ENCODE results near the gene XNDC1N. TPM values are rescaled to one million over a fixed set of nuclear protein-coding genes. Genes with fewer than 3 reads are reported as not detected.

Gene XNDC1N
- total RNA-seq, 1 donor from 2014 or later = 9.1 TPM

DNA sequence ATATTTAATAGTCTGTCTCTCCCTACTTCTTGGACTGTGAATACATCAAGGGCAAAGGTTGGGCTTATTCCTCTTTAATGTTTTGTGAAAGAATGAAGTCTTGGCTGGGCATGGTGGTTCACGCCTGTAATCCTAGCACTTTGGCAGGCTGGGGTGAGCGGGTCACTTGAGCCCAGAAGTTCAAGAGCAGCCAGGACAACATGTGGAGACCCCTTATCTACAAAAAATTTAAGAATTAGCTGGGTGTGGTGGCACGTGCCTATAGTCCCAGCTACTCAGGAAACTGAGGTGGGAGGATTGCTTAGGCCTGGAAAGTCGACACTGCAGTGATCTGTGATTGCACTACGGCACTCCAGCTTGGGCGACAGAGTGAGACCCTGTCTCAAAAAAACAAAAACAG lies 20.6 kb upstream of the XNDC1N start:
- no peak overlapping the region for H3K4me3 ChIP-seq
- ATAC-seq (no peak), DNase-seq (no peak)
- intact Hi-C loops (cut with DNase I) = no loop called here
- H3K27me3 ChIP-seq (ENCODE audit: low read depth) = no peaks in the 10 kb centered on the region
- TF ChIP-seq, protein P1, sequence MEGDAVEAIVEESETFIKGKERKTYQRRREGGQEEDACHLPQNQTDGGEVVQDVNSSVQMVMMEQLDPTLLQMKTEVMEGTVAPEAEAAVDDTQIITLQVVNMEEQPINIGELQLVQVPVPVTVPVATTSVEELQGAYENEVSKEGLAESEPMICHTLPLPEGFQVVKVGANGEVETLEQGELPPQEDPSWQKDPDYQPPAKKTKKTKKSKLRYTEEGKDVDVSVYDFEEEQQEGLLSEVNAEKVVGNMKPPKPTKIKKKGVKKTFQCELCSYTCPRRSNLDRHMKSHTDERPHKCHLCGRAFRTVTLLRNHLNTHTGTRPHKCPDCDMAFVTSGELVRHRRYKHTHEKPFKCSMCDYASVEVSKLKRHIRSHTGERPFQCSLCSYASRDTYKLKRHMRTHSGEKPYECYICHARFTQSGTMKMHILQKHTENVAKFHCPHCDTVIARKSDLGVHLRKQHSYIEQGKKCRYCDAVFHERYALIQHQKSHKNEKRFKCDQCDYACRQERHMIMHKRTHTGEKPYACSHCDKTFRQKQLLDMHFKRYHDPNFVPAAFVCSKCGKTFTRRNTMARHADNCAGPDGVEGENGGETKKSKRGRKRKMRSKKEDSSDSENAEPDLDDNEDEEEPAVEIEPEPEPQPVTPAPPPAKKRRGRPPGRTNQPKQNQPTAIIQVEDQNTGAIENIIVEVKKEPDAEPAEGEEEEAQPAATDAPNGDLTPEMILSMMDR (IDR thresholded peaks at IDR 0.05) = no peak
- peaks cover 17% of the 10 kb centered on the region for H3K4me1 ChIP-seq
- H3K27ac ChIP-seq = no peak overlapping the region
- H3K9me3 ChIP-seq = no peaks in the 10 kb centered on the region
- H3K36me3 ChIP-seq = no peaks in the 10 kb centered on the region

- Histone ChIP-seq H3K27ac (no peak overlapping the region), H3K27me3 (ENCODE audit: low read depth) (no peaks in the 10 kb centered on the region), H3K4me1 (peaks cover 17% of the 10 kb centered on the region), H3K36me3 (no peaks in the 10 kb centered on the region), H3K4me3 (no peak overlapping the region), H3K9me3 (no peaks in the 10 kb centered on the region)
- no peak for ATAC-seq
- intact Hi-C loops (cut with DNase I) = no loop called here
- DNase-seq = no peak
- TF ChIP-seq, protein P1 (IDR thresholded peaks at IDR 0.05) = no peak
These were observed 20.1 kb upstream of the XNDC1N start for GRCh38 chr11:71948314-71949027.

GRCh38 chr11:71947498-71947897 lies 19.1 kb upstream of the XNDC1N start:
- H3K36me3 ChIP-seq = no peaks in the 10 kb centered on the region
- no peak overlapping the region for H3K4me3 ChIP-seq
- no peaks in the 10 kb centered on the region for H3K27me3 ChIP-seq (ENCODE audit: low read depth)
- intact Hi-C loops (cut with DNase I) = no loop called here
- DNase-seq (no peak), ATAC-seq (no peak)
- H3K4me1 ChIP-seq = peaks cover 17% of the 10 kb centered on the region
- TF ChIP-seq, protein P1 (IDR thresholded peaks at IDR 0.05) = no peak
- no peaks in the 10 kb centered on the region for H3K9me3 ChIP-seq
- no peak overlapping the region for H3K27ac ChIP-seq

GRCh38 chr11:71946144-71946571 lies 17.8 kb upstream of the XNDC1N start:
- peaks cover 17% of the 10 kb centered on the region for H3K4me1 ChIP-seq
- intact Hi-C loops (cut with DNase I) = no loop called here
- no peak overlapping the region for H3K27ac ChIP-seq
- DNase-seq (no peak), ATAC-seq (no peak)
- no peaks in the 10 kb centered on the region for H3K9me3 ChIP-seq
- no peaks in the 10 kb centered on the region for H3K27me3 ChIP-seq (ENCODE audit: low read depth)
- H3K4me3 ChIP-seq = no peak overlapping the region
- no peaks in the 10 kb centered on the region for H3K36me3 ChIP-seq
- TF ChIP-seq, protein P1 (IDR thresholded peaks at IDR 0.05) = no peak

DNA sequence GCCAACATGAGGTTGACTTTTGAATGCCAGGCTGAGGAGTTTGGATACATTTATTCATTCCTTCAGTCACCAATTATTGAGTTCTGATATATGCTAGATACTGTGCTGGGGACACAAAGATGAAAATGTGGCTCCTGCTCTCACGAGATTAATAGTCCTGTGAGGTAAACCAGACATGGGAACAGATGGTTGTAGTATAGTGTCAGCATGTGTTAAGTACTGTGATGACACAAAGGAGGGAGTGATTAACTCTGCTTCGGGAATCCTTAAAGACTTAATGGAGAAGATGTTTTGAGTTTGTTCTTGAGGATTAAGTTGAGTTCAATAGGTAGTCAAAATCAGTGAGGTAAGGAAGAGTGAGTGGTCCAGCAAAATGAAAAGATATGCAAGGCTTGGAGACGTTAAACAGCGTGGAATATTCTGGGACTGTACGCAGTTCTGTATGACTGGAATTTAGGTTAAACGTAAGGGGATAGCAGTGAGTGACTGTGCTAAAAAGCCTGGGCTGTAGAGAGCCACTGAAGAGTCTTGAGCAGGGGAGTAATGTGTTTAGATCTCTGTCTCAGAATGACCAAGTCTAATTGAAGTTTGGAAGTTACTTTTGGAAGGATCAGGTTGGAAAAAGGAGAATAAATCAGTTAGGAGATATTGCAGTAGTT lies 12.3 kb upstream of the XNDC1N start:
- Histone ChIP-seq H3K27me3 (ENCODE audit: low read depth) (no peaks in the 10 kb centered on the region), H3K36me3 (no peaks in the 10 kb centered on the region), H3K9me3 (no peaks in the 10 kb centered on the region), H3K4me1 (peaks cover 17% of the 10 kb centered on the region), H3K4me3 (no peak overlapping the region), H3K27ac (no peak overlapping the region)
- DNase-seq (no peak), ATAC-seq (no peak)
- intact Hi-C loops (cut with DNase I) = no loop called here
- TF ChIP-seq, protein P1 (IDR thresholded peaks at IDR 0.05) = no peak

All from lower lobe of right lung (tissue), 2 donors.